CD4-positive, alpha-beta T cell treated with Interleukin-6 at 100 ng/mL for 8 hours (primary cell): ENCODE data around the gene TAAR1.
"Not testable (repeated sequence)": the region's sequence is repeated elsewhere in the genome, so short reads cannot be mapped to it uniquely, and the experiment has no call there.

ENCODE experiments used
- DNase-seq: peaks from one replicate; pipeline ENCODE4 v3.0.0-alpha.2; 2020; ENCODE audit warnings: mixed read lengths, low spot score

TAAR1 gene

GRCh38 chr6:132661906-132662305 lies 2.9 kb upstream of the TAAR1 start:
- no peak for DNase-seq

GRCh38 chr6:132651062-132651461 lies 7.9 kb downstream of the TAAR1 start:
- DNase-seq, result no peak

- no peak for DNase-seq
Observed at GRCh38 chr6:132650429-132650828, 8.6 kb downstream of the TAAR1 start.

- DNase-seq, result no peak
Observed at GRCh38 chr6:132648828-132649227, 10.2 kb downstream of the TAAR1 start.

- DNase-seq, result peak; percentile 4
Observed at GRCh38 chr6:132648356-132648755, 10.6 kb downstream of the TAAR1 start.

GRCh38 chr6:132643547-132643946 lies 15.4 kb downstream of the TAAR1 start:
- DNase-seq, result no peak

GRCh38 chr6:132637135-132637534 lies 21.8 kb downstream of the TAAR1 start:
- DNase-seq, result not testable (repeated sequence)

GRCh38 chr6:132635906-132636305 lies 23.1 kb downstream of the TAAR1 start:
- not testable (repeated sequence) for DNase-seq

GRCh38 chr6:132635288-132635687 lies 23.7 kb downstream of the TAAR1 start:
- DNase-seq, result not testable (repeated sequence)

GRCh38 chr6:132634796-132635195 lies 24.2 kb downstream of the TAAR1 start:
- no peak for DNase-seq

GRCh38 chr6:132633362-132633761 lies 25.6 kb downstream of the TAAR1 start:
- DNase-seq, result no peak

- no peak for DNase-seq
Observed at GRCh38 chr6:132624175-132624574, 34.8 kb downstream of the TAAR1 start, which contains the start of gene TAAR2. TSS of gene TAAR2 (minus strand) at chr6:132624275. CDS start at chr6:132624275, 0 bp downstream.

GRCh38 chr6:132623106-132623845 lies 35.7 kb downstream of the TAAR1 start:
- DNase-seq, result no peak

GRCh38 chr6:132616677-132617076 lies 42.3 kb downstream of the TAAR1 start:
- no peak for DNase-seq

- DNase-seq, result no peak
Observed at GRCh38 chr6:132614554-132614953, 44.4 kb downstream of the TAAR1 start.

GRCh38 chr6:132612449-132613108 lies 46.4 kb downstream of the TAAR1 start:
- DNase-seq, result no peak

- DNase-seq, result no peak
Observed at GRCh38 chr6:132611616-132612015, 47.4 kb downstream of the TAAR1 start.

- DNase-seq, result no peak
Observed at GRCh38 chr6:132607544-132608233, 51.3 kb downstream of the TAAR1 start.

- DNase-seq, result no peak
Observed at GRCh38 chr6:132604635-132605152, 54.3 kb downstream of the TAAR1 start.

- DNase-seq, result not testable (repeated sequence)
Observed at GRCh38 chr6:132600900-132601299, 58.1 kb downstream of the TAAR1 start.

- DNase-seq, result no peak
Observed at GRCh38 chr6:132598473-132598872, 60.5 kb downstream of the TAAR1 start.

- DNase-seq, result no peak
Observed at GRCh38 chr6:132596201-132596600, 62.8 kb downstream of the TAAR1 start.
